Calu3 (cell line): Measurements from ENCODE around the gene ZMPSTE24. TPM values are rescaled to one million over a fixed set of nuclear protein-coding genes. Genes with fewer than 3 reads are reported as not detected.

ENCODE experiments used
- BruUV-seq: library from RNA; stranded (reverse); fragments of 400-500 nt; replicated peaks from 2 replicates; lab custom pipeline; 2021; lab: Mats Ljungman, UMichigan
- CTCF ChIA-PET: fragments of 300-600 bp; sonication (Branson Sonifier 250); formaldehyde crosslinking; loops from one replicate; lab custom pipeline; 2022; ENCODE audit warnings: antibody characterized with exemption; lab: Charles Lee
- DNase-seq: peaks from one replicate; pipeline ENCODE4 v3.0.0; 2022
- H3K27ac Mint-ChIP-seq: one replicate; pipeline ENCODE4 v1.8.0; 2022; ENCODE audit warnings: mixed read lengths; ENCODE audit not compliant: unreplicated experiment
- H3K27me3 Mint-ChIP-seq: one replicate; pipeline ENCODE4 v1.8.0; 2022; ENCODE audit warnings: mixed read lengths; ENCODE audit not compliant: unreplicated experiment
- H3K36me3 Mint-ChIP-seq: one replicate; pipeline ENCODE4 v1.8.0; 2022; ENCODE audit warnings: mild to moderate bottlenecking, moderate library complexity, mixed read lengths; ENCODE audit not compliant: insufficient read depth, unreplicated experiment
- H3K4me1 Mint-ChIP-seq: one replicate; pipeline ENCODE4 v1.8.0; 2022; ENCODE audit warnings: mild to moderate bottlenecking, low read depth, mixed read lengths; ENCODE audit not compliant: unreplicated experiment
- H3K4me3 Mint-ChIP-seq: one replicate; pipeline ENCODE4 v1.8.0; 2022; ENCODE audit warnings: mild to moderate bottlenecking, low read depth, moderate library complexity, mixed read lengths; ENCODE audit not compliant: unreplicated experiment
- H3K9me3 Mint-ChIP-seq: one replicate; pipeline ENCODE4 v1.8.0; 2022; ENCODE audit warnings: low read depth, mixed read lengths; ENCODE audit not compliant: unreplicated experiment
- intact Hi-C: fragments of 100-400 bp; cut with micrococcal nuclease; formaldehyde crosslinking; loops from one replicate; pipeline ENCODE4 v1.10.0; 2022; ENCODE audit not compliant: unreplicated experiment
- total RNA-seq: library from RNA; stranded (reverse); gene quantifications from 2 replicates; pipeline ENCODE4 v1.2.3, GENCODE V29; 2022
- TF ChIP-seq, protein P1 (sequence below): fragments of 200-600 bp; IDR thresholded peaks from one replicate; pipeline ENCODE4 v1.8.0; 2022; ENCODE audit warnings: antibody characterized with exemption; ENCODE audit not compliant: unreplicated experiment

ZMPSTE24 gene
- total RNA-seq, 1 experiment from 2014 or later = 62.0 TPM

DNA sequence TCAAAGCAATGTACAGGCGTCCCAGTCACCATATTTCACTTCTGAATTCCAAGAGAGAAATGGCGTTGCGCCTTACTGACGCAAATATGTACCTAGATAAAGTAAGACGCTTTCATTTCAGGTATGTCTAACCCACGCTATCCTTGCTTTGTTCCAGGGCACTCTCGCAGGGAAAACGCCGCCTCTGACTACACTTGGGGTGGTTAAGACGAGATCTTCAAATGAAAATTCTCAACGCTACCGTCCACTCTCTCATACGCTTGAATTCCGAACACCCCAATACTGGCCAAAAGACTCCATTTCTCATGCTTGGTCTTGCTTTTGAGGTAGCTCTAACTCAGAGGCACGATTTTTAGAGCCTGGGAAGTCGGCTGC, 736 bp upstream of the ZMPSTE24 start:
- Mint-ChIP-seq H3K4me1 (peaks cover 15% of the 10 kb centered on the region), H3K9me3 (no peaks in the 10 kb centered on the region), H3K36me3 (peaks cover 24% of the 10 kb centered on the region), H3K27me3 (no peaks in the 10 kb centered on the region), H3K27ac (peak overlapping the region; percentile 97), H3K4me3 (peak overlapping the region; percentile 93)
- BruUV-seq = TSS peak; percentile 93
- CTCF ChIA-PET = interaction anchor here (0.7 to 1.0 kb wide), 2 partner anchors 57 to 851 kb away, joined by 5 to 8 read pairs; no protein-coding TSS in a partner anchor
- intact Hi-C loops = no loop called here
- TF ChIP-seq, protein P1, sequence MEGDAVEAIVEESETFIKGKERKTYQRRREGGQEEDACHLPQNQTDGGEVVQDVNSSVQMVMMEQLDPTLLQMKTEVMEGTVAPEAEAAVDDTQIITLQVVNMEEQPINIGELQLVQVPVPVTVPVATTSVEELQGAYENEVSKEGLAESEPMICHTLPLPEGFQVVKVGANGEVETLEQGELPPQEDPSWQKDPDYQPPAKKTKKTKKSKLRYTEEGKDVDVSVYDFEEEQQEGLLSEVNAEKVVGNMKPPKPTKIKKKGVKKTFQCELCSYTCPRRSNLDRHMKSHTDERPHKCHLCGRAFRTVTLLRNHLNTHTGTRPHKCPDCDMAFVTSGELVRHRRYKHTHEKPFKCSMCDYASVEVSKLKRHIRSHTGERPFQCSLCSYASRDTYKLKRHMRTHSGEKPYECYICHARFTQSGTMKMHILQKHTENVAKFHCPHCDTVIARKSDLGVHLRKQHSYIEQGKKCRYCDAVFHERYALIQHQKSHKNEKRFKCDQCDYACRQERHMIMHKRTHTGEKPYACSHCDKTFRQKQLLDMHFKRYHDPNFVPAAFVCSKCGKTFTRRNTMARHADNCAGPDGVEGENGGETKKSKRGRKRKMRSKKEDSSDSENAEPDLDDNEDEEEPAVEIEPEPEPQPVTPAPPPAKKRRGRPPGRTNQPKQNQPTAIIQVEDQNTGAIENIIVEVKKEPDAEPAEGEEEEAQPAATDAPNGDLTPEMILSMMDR = no peak
- no peak for DNase-seq

DNA sequence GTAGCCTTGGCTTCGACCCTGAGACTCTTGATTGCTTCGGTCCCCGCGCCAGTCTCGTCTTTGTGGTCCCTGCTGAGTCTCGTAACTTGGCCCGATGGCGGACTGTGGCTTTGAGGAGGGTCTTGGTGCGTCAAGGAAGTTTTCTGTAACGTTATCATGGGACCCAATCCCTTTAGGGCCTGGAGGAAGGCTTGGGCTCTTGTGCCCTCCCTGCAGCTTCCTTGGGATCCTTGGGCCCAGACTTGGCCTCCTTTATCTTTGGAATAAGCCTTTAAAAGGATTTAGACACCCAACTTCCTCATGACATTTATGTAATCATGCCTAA, 371 bp downstream of the ZMPSTE24 start:
- no peak for DNase-seq
- peak overlapping the region; percentile 93 for H3K4me3 Mint-ChIP-seq
- intact Hi-C loops = no loop called here
- H3K9me3 Mint-ChIP-seq = no peaks in the 10 kb centered on the region
- H3K27me3 Mint-ChIP-seq = no peaks in the 10 kb centered on the region
- peaks cover 15% of the 10 kb centered on the region for H3K4me1 Mint-ChIP-seq
- CTCF ChIA-PET = interaction anchor here (1.0 kb wide), 1 partner anchor 56 kb away, joined by 5 read pairs; no protein-coding TSS in a partner anchor
- H3K27ac Mint-ChIP-seq = peak overlapping the region; percentile 97
- TF ChIP-seq, protein P1 = no peak
- TSS peak; percentile 47 for BruUV-seq
- H3K36me3 Mint-ChIP-seq = peaks cover 35% of the 10 kb centered on the region

DNA sequence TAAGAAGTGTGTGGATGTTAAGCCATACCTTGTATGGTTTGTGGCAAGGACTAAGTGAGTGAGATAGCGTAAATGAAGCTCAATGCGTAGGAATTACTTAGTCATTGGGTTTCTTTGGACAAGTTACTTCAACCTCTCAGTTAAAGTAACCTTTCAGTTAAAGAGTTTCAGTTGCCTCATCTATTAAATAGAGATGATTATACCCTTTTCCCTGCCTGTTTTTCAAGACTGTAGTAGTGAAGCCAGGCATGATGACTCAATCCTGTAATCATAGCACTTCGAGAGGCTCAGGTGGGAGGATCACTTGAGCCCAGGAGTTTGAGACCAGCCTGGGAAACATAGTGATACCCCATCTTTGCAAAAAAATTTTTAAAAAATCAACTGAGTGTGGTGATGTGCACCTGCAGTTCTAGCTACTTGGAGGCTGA, 6.3 kb downstream of the ZMPSTE24 start:
- TF ChIP-seq, protein P1 = no peak
- H3K27me3 Mint-ChIP-seq = no peaks in the 10 kb centered on the region
- H3K4me3 Mint-ChIP-seq = no peak overlapping the region
- H3K9me3 Mint-ChIP-seq = no peaks in the 10 kb centered on the region
- H3K27ac Mint-ChIP-seq = no peak overlapping the region
- no TSS peak for BruUV-seq
- no peak for DNase-seq
- peaks cover 36% of the 10 kb centered on the region for H3K36me3 Mint-ChIP-seq
- no peaks in the 10 kb centered on the region for H3K4me1 Mint-ChIP-seq
- CTCF ChIA-PET = interaction anchor here (0.7 kb wide), 2 partner anchors 71 to 277 kb away, joined by 4 to 5 read pairs; no protein-coding TSS in a partner anchor
- intact Hi-C loops = no loop called here

DNA sequence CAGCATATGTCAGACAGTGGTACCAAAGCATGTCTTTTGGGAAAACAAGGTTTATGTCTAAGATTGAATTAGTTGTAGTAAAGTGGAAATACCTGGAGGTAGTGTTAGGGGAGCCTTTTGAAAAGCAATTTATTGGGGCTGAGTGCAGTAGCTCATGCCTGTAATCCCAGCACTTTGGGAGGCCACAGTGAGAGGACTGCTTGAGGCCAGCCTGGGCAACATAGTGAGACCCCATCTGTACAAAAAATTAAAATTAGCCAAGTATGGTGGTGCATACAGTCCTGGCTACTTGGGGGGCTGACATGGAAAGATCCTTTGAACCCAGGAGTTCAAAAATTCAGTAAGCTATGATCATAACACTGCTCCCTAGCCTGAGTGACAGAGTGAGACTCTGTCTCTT, 7.3 kb downstream of the ZMPSTE24 start:
- CTCF ChIA-PET = no interaction called here
- TF ChIP-seq, protein P1 = no peak
- peaks cover 37% of the 10 kb centered on the region for H3K36me3 Mint-ChIP-seq

More for the DNA sequence above, 7.3 kb downstream of the ZMPSTE24 start:
- Mint-ChIP-seq H3K4me3 (no peak overlapping the region), H3K4me1 (no peaks in the 10 kb centered on the region), H3K9me3 (no peaks in the 10 kb centered on the region), H3K27ac (no peak overlapping the region), H3K27me3 (no peaks in the 10 kb centered on the region)
- BruUV-seq = no TSS peak
- no peak for DNase-seq
- intact Hi-C loops = no loop called here
